GM12878 (cell line): Measurements from ENCODE around the gene CADM3. TPM values are rescaled to one million over a fixed set of nuclear protein-coding genes. Genes with fewer than 3 reads are reported as not detected.

Experiments used
- ATAC-seq: fragments of 200-7000 bp; cut with Tn5 transposase; 3 replicates; pipeline ENCODE4 v1.9.1; 2020; ENCODE audit warnings: mild to moderate bottlenecking, moderate library complexity
- BruUV-seq: library from RNA; stranded (reverse); fragments of 400-500 nt; replicated peaks from 2 replicates; lab custom pipeline; 2021; lab: Mats Ljungman, UMichigan
- CTCF ChIA-PET: fragments of 300-600 bp; sonication (Branson Sonifier 250); formaldehyde crosslinking; extraction: SDS; loops from one replicate; lab custom pipeline; 2021; ENCODE audit warnings: inconsistent platforms; lab: Yijun Ruan, JAX
- POLR2A ChIA-PET: fragments of 350-600 bp; formaldehyde crosslinking; extraction: SDS; loops from one replicate; lab custom pipeline; 2021; ENCODE audit warnings: inconsistent platforms; lab: Charles Lee
- RAD21 ChIA-PET: fragments of 300-600 bp; sonication (Branson Sonifier 250); formaldehyde crosslinking; loops from one replicate; lab custom pipeline; 2023; ENCODE audit warnings: antibody characterized with exemption; ENCODE audit not compliant: unreplicated experiment; lab: Charles Lee
- SMC1A ChIA-PET: fragments of 300-600 bp; sonication (Branson Sonifier 250); formaldehyde crosslinking; loops from one replicate; lab custom pipeline; 2023; ENCODE audit not compliant: unreplicated experiment, uncharacterized antibody; lab: Charles Lee
- DNase-seq: peaks from one replicate; pipeline ENCODE4 v3.0.0-alpha.2; 2011; ENCODE audit warnings: low read depth, low spot score
- FAIRE-seq: peaks from 3 replicates; lab custom pipeline; 2011; peaks lifted over from hg19 to GRCh38; lab: Jason Lieb, UNC
- H2AFZ ChIP-seq: 2 replicates; pipeline ENCODE4 v1.6.0; 2011; ENCODE audit warnings: low read depth, low read length, control low read depth; ENCODE audit not compliant: control insufficient read depth
- H3K27ac ChIP-seq: 2 replicates; pipeline ENCODE4 v1.5.1; 2011; ENCODE audit warnings: control low read depth; ENCODE audit not compliant: control insufficient read depth, insufficient read depth
- H3K27me3 ChIP-seq, 2 experiments: replicated peaks in 1 of 2; 2 replicates each; pipeline versions ENCODE4 v1.6.0 to v1.6.1; 2011; ENCODE audit warnings: low read length in 1 of 2; ENCODE audit not compliant: control insufficient read depth in 2 of 2, insufficient read depth in 2 of 2
- H3K36me3 ChIP-seq, 2 experiments: 2 replicates each; pipeline ENCODE4 v1.5.1; 2011; ENCODE audit warnings: low read length in 1 of 2; ENCODE audit not compliant: control insufficient read depth in 2 of 2, insufficient read depth in 2 of 2
- H3K4me1 ChIP-seq: 2 replicates; pipeline ENCODE4 v1.6.1; 2011; ENCODE audit warnings: mild to moderate bottlenecking, low read length, moderate library complexity, mixed read lengths; ENCODE audit not compliant: control insufficient read depth, insufficient read depth
- H3K4me2 ChIP-seq: 2 replicates; pipeline ENCODE4 v1.6.0; 2011; ENCODE audit warnings: control low read depth; ENCODE audit not compliant: control insufficient read depth, insufficient read depth
- H3K4me3 ChIP-seq: fragments of 200-600 bp; sonication (generic); 2 replicates; pipeline ENCODE4 v1.5.1; 2016
- H3K79me2 ChIP-seq: 2 replicates; pipeline ENCODE4 v1.6.0; 2011; ENCODE audit warnings: low read length; ENCODE audit not compliant: control insufficient read depth, insufficient read depth
- H3K9ac ChIP-seq: 2 replicates; pipeline ENCODE4 v1.8.0; 2011; ENCODE audit warnings: low read length, control low read depth, mixed read lengths; ENCODE audit not compliant: control insufficient read depth, insufficient read depth
- H3K9me3 ChIP-seq: replicated peaks from 3 replicates; pipeline ENCODE4 v1.5.1; 2011; ENCODE audit warnings: mild to moderate bottlenecking, low read length; ENCODE audit not compliant: control insufficient read depth, insufficient read depth
- H4K20me1 ChIP-seq: 2 replicates; pipeline ENCODE4 v1.6.0; 2011; ENCODE audit not compliant: control insufficient read depth, insufficient read depth
- HDAC6 ChIP-seq: fragments of 200-600 bp; sonication (generic); IDR thresholded peaks from one replicate; pipeline ENCODE4 v1.8.0; 2017; ENCODE audit warnings: antibody characterized with exemption; ENCODE audit not compliant: unreplicated experiment
- JUND ChIP-seq: IDR thresholded peaks from 2 replicates; pipeline ENCODE4 v1.6.1; 2012; ENCODE audit warnings: low read depth, mild to moderate bottlenecking, low read length, improper control_type of control experiment, moderate library complexity
- NFIC ChIP-seq: IDR thresholded peaks from 2 replicates; pipeline ENCODE4 v1.6.1; 2012; ENCODE audit warnings: low read depth, mild to moderate bottlenecking, inconsistent platforms, low read length, moderate library complexity
- NFYB ChIP-seq: IDR thresholded peaks from 2 replicates; pipeline ENCODE4 v1.6.1; 2011; ENCODE audit warnings: low read depth, mild to moderate bottlenecking, low read length, improper control_type of control experiment, moderate library complexity; ENCODE audit not compliant: insufficient read depth
- RFX5 ChIP-seq: IDR thresholded peaks from 2 replicates; pipeline ENCODE4 v1.6.1; 2011; ENCODE audit warnings: low read depth, low read length, improper control_type of control experiment
- STAT3 ChIP-seq: IDR thresholded peaks from 2 replicates; pipeline ENCODE4 v1.6.1; 2011; ENCODE audit warnings: low read depth, low read length, improper control_type of control experiment
- TCF3 ChIP-seq: IDR thresholded peaks from 2 replicates; pipeline ENCODE4 v1.6.1; 2012; ENCODE audit warnings: low read depth, mild to moderate bottlenecking, low read length, borderline replicate concordance; ENCODE audit not compliant: insufficient read depth
- WGBS: methylation state at CpG from one replicate; pipeline ENCODE4 v1.1.6; 2016; ENCODE audit warnings: low lambda C conversion rate; ENCODE audit not compliant: insufficient replicate concordance, insufficient coverage; ENCODE audit errors: missing lambda C conversion rate; 5-methylcytosine and 5-hydroxymethylcytosine counted together
- in situ Hi-C: fragments of 300-500 bp; cut with MboI; formaldehyde crosslinking; loops from 9 replicates; pipeline ENCODE4 v1.14.3; 2018; ENCODE audit warnings: mixed read lengths
- intact Hi-C: fragments of 100-400 bp; cut with micrococcal nuclease; formaldehyde crosslinking; loops from one replicate; pipeline ENCODE4 v1.14.2; 2022; ENCODE audit not compliant: unreplicated experiment
- polyA plus RNA-seq, 11 experiments: library from polyadenylated mRNA; depleted of rRNA in 4 of 11; unstranded in 6 of 11; stranded (reverse) in 5 of 11; fragments of >200 nt; fragmentation: Nextera tagmentation in 4 of 11; fragmentation: Illumina TruSeq in 1 of 11; extraction: Ambion mirVana in 4 of 11; extraction: Trizol in 1 of 11; gene quantifications; 1 replicate in 1 of 11; 2 replicates in 10 of 11; pipeline versions ENCODE4 v1.2.1 to v1.2.3, GENCODE V29; 2011 to 2016; ENCODE audit warnings: inconsistent platforms in 2 of 11, missing spikeins in 2 of 11, low read depth in 1 of 11
- total RNA-seq, 4 experiments: library from RNA; depleted of rRNA in 3 of 4; stranded (reverse); fragments of >200 nt in 3 of 4; fragmentation: Illumina TruSeq in 1 of 4; extraction: Trizol in 1 of 4; gene quantifications; 2 replicates each; pipeline versions ENCODE4 v1.2.1 to v1.2.3, GENCODE V29; 2013 to 2021

CADM3 gene
- total and polyA plus RNA-seq, 10 of the 15 experiments (the other 5 are each of a cell fraction or from before 2014, with no cell fraction given): 0.04 to 0.37 TPM; not detected in 8

- TF ChIP-seq STAT3 (no peak), RFX5 (no peak)
These were observed 34.7 kb downstream of the CADM3 start (continued) for GRCh38 chr1:159206110-159206509.

GRCh38 chr1:159207080-159207479 is 35.7 kb downstream of the CADM3 start:
- no peaks in the 10 kb centered on the region for H3K79me2 ChIP-seq
- ATAC-seq (no peak), FAIRE-seq (no peak), DNase-seq (no peak)
- H3K27ac ChIP-seq: peak overlapping the region; percentile 55; the same call in 1 of the 2 replicates
- H3K4me3 ChIP-seq: peak overlapping the region; percentile 40; the same call in 1 of the 2 replicates
- H3K9ac ChIP-seq: no peak overlapping the region
- 0 out of 4 replicates have a peak, but pooled peaks cover 0 to 2% of the 10 kb centered on the region in 2 experiments for H3K27me3 ChIP-seq
- ChIA-PET POLR2A (no interaction called here), CTCF (interaction anchor here (0.6 to 11.1 kb wide), 8 partner anchors 7 to 685 kb away, joined by 3 to 236 read pairs (median 20); no protein-coding TSS in a partner anchor), RAD21 (no interaction called here), SMC1A (interaction anchor here (0.6 to 1.1 kb wide), 2 partner anchors 19 to 825 kb away, joined by 3 read pairs; no protein-coding TSS in a partner anchor)
- H4K20me1 ChIP-seq: no peaks in the 10 kb centered on the region
- no TSS peak for BruUV-seq
- TF ChIP-seq HDAC6 (no peak), NFIC (0 out of 2 replicates have a peak, but pooled peaks have one; percentile 25)
- intact Hi-C loops: no loop called here
- no peaks in the 10 kb centered on the region for H3K9me3 ChIP-seq
- in situ Hi-C loops: no loop called here
- H2AFZ ChIP-seq: no peak overlapping the region
- 46% methylated on average over 5 of the region's 5 CpGs for WGBS
- H3K4me2 ChIP-seq: peak overlapping the region; percentile 48
- H3K36me3 ChIP-seq: no peaks in the 10 kb centered on the region
- H3K4me1 ChIP-seq: peaks cover 12% of the 10 kb centered on the region; the same call in 1 of the 2 replicates

- POLR2A ChIA-PET: no interaction called here
- 64% methylated on average over 8 of the region's 8 CpGs for WGBS
- Histone ChIP-seq H2AFZ (no peak overlapping the region), H3K9ac (no peak overlapping the region), H3K4me3 (peak overlapping the region; percentile 40; the same call in 1 of the 2 replicates), H3K27me3 (0 out of 4 replicates have a peak, but pooled peaks cover 0 to 2% of the 10 kb centered on the region in 2 experiments), H3K27ac (peak overlapping the region; percentile 55), H3K79me2 (no peaks in the 10 kb centered on the region), H3K36me3 (no peaks in the 10 kb centered on the region), H3K9me3 (no peaks in the 10 kb centered on the region), H3K4me2 (peak overlapping the region; percentile 48; the same call in 1 of the 2 replicates), H4K20me1 (no peaks in the 10 kb centered on the region), H3K4me1 (peaks cover 12% of the 10 kb centered on the region; the same call in 1 of the 2 replicates)
- FAIRE-seq: no peak
- TF ChIP-seq TCF3 (no peak), JUND (no peak), NFYB (0 out of 2 replicates have a peak, but pooled peaks have one; percentile 21)
- no TSS peak for BruUV-seq
- peak; percentile 21; the same call in 1 of the 3 replicates for ATAC-seq
- in situ Hi-C loops: no loop called here
- RAD21 ChIA-PET: interaction anchor here (1.0 to 1.3 kb wide), 2 partner anchors 10 to 922 kb away, joined by 3 to 4 read pairs; no protein-coding TSS in a partner anchor
- no peak for DNase-seq
- CTCF ChIA-PET: interaction anchor here (0.6 to 11.1 kb wide), 9 partner anchors 12 to 800 kb away, joined by 3 to 236 read pairs (median 5); no protein-coding TSS in a partner anchor
- SMC1A ChIA-PET: interaction anchor here (0.6 to 4.2 kb wide), 6 partner anchors 16 to 677 kb away, joined by 3 to 37 read pairs (median 3); no protein-coding TSS in a partner anchor
- intact Hi-C loops: no loop called here
These were observed 36.4 kb downstream of the CADM3 start for GRCh38 chr1:159207774-159208173.
